ENCODE results near the gene CACNA1S.
A peak's percentile ranks its signal among the peaks of the same experiment; 100 is the strongest.

Gene CACNA1S

GRCh38 chr1:201028461-201028889 is 83.8 kb downstream of the CACNA1S start:
- DNase-seq (ENCODE audit: low spot score): no peak

- DNase-seq (ENCODE audit: low spot score): no peak
These were observed 85.4 kb downstream of the CACNA1S start for GRCh38 chr1:201026836-201027235.

GRCh38 chr1:201026234-201026633 is 86.0 kb downstream of the CACNA1S start:
- no peak for DNase-seq (ENCODE audit: low spot score)

GRCh38 chr1:201025571-201026002 is 86.6 kb downstream of the CACNA1S start:
- DNase-seq (ENCODE audit: low spot score): no peak

- no peak for DNase-seq (ENCODE audit: low spot score)
These were observed 87.6 kb downstream of the CACNA1S start for GRCh38 chr1:201024625-201024998.

GRCh38 chr1:201023920-201024624 is 88.2 kb downstream of the CACNA1S start:
- DNase-seq (ENCODE audit: low spot score): no peak

GRCh38 chr1:201023517-201023902 is 88.7 kb downstream of the CACNA1S start, which contains the start of gene KIF21B:
TSS of gene KIF21B (minus strand) at chr1:201023714. CDS start at chr1:201023383, 331 bp downstream.
- peak; percentile 85 for DNase-seq (ENCODE audit: low spot score)

GRCh38 chr1:201022820-201023516 is 89.3 kb downstream of the CACNA1S start:
- DNase-seq (ENCODE audit: low spot score): no peak

GRCh38 chr1:201022493-201022819 is 89.8 kb downstream of the CACNA1S start:
- no peak for DNase-seq (ENCODE audit: low spot score)

- no peak for DNase-seq (ENCODE audit: low spot score)
These were observed 90.4 kb downstream of the CACNA1S start for GRCh38 chr1:201021630-201022492.

GRCh38 chr1:201020721-201021629 is 91.3 kb downstream of the CACNA1S start:
- DNase-seq (ENCODE audit: low spot score): no peak

GRCh38 chr1:201020040-201020591 is 92.1 kb downstream of the CACNA1S start:
- DNase-seq (ENCODE audit: low spot score): no peak

GRCh38 chr1:201019321-201019977 is 92.8 kb downstream of the CACNA1S start:
- no peak for DNase-seq (ENCODE audit: low spot score)

- DNase-seq (ENCODE audit: low spot score): no peak
These were observed 94.4 kb downstream of the CACNA1S start for GRCh38 chr1:201017828-201018163.

GRCh38 chr1:201016943-201017827 is 95.0 kb downstream of the CACNA1S start:
- no peak for DNase-seq (ENCODE audit: low spot score)

- no peak for DNase-seq (ENCODE audit: low spot score)
These were observed 96.0 kb downstream of the CACNA1S start for GRCh38 chr1:201016211-201016651.

GRCh38 chr1:201015551-201016091 is 96.6 kb downstream of the CACNA1S start:
- DNase-seq (ENCODE audit: low spot score): no peak

GRCh38 chr1:201014816-201015200 is 97.4 kb downstream of the CACNA1S start:
- no peak for DNase-seq (ENCODE audit: low spot score)

Data from left forelimb (tissue), 1 donor.